ENCODE data around the gene MPP2. TPM values are rescaled to one million over a fixed set of nuclear protein-coding genes. Genes with fewer than 3 reads are reported as not detected.
"Not testable (repeated sequence)": the region's sequence is repeated elsewhere in the genome, so short reads cannot be mapped to it uniquely, and the experiment has no call there.

Gene MPP2
- total RNA-seq = 0.92 and 1.6 TPM in 2 replicates

DNA sequence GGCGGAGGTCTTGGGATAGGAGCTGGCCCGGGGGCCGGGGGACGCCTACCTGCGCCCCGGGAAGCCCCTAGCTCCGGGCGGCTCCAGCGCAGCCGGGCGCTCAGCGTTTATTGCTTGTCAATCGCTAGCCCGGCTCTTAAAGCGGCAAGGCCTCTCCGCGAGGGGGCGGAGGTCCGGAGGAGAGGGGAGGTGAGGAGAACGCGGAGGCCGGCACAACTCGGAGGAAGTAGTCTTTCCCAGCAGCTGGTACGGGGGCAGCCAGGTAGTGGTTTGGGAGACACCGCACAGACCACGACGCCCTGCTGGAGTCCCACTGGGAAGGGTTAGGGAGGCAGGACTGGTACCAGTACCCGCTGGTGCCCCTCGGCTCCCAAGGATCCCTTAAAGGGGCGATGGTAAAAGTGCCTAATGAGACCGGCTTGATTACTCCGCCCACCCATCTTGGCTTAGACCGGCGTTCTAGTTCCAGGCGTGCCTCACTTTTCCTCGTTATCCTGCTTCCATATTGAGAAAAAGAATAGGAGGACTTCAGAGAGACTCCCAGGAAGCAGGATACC lies at the start of gene MPP2:
Gene MPP2 (minus strand): TSS at position 112 of the 557 bp plus-strand sequence. CDS start 3,076 bp downstream, outside the sequence.
- no peak for DNase-seq (ENCODE audit: low read depth, low spot score)

GRCh38 chr17:43956222-43956621 lies 48.9 kb upstream of the MPP2 start:
- DNase-seq (ENCODE audit: low read depth, low spot score) = no peak

DNA sequence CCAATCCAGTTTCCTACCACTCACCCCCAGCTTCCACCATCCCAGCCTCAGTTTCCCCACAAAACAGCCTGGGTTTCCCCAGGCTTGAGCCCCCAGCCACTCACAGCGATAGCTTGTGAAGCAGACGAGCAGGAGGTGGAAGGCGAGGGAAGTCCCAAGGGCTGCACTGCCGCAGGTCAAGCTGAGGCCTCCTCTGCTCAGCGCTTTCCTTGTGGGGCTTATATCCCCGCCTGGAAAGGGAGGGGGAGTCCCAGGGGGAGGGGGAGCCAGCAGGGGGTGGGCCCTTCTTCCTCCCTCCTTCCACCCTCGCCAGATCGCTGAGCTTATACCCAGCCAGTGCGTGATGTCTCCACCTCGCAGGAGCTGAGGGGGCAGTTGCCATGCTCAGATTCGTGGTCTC lies 46.4 kb upstream of the MPP2 start, which contains the start of gene PYY:
Gene PYY (minus strand): TSS at position 195 of the 400 bp plus-strand sequence. CDS start 457 bp downstream, outside the sequence.
- no peak for DNase-seq (ENCODE audit: low read depth, low spot score)

DNA sequence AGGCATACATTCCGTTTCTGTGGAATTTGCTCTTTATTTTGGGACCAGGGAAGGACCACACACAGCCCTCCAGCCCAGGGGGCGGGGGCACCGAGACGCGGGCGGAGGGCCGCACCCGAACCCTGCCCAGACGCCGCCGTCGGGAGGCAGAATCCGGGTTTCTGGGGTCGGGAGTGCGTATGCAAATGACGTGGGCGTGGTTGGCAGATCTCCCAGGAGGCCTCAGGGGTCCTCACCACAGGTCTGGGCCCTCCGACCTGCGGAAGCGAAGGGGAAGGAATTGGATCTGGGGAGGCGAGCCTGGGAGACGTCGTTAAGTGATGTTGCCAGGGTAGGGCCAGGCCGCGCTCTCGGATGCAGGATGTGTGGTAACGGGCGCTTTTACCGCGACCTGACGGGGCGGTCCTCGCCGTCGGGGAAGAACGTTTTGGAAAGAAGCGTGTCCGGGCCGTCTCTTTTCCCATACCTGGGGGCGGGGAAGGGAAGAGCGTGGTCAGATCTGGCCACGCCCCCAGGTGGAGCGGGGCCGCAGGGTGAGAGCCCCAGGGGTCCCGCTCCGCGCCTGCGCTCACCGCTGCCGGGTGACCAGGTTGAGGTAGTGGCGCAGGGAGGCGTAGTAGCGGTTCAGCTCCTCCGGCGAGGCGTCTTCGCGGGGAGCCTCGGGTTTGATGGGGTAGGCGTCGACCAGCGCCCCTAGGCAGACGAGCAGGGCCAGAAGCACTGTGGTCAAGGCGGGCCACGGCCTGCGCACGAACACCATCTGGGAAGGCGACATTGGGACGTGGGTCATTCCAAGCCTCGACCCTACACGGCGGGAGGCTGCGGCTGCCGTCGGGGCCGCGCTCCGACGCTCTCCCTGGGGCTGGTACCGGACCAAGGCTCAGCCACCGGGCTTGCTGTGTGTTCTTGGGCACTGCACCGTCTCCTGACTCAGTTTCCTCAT lies 45.7 kb upstream of the MPP2 start:
- DNase-seq (ENCODE audit: low read depth, low spot score) = no peak

GRCh38 chr17:43952351-43952723 lies 45.0 kb upstream of the MPP2 start:
- DNase-seq (ENCODE audit: low read depth, low spot score) = no peak

DNA sequence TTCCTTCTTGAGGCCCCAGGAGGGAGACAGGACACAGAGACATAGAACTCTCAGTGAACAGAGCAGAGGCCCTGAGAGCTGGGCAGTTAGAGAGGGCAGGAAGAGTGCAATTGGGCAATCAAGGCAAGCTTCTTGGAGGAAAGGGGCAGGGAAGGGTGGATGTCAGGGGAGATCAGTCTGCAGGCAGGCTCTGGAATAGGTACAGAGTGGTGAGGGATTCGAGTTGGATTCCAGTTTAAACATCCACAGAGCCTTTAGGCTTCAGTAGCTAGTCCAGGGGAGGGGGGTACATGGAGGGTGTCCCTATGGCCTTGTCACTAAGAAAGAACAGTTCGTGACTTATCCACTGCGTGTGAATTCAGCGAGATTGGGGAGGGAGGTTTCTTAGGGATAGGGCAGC lies 44.4 kb upstream of the MPP2 start:
- DNase-seq (ENCODE audit: low read depth, low spot score) = no peak

DNA sequence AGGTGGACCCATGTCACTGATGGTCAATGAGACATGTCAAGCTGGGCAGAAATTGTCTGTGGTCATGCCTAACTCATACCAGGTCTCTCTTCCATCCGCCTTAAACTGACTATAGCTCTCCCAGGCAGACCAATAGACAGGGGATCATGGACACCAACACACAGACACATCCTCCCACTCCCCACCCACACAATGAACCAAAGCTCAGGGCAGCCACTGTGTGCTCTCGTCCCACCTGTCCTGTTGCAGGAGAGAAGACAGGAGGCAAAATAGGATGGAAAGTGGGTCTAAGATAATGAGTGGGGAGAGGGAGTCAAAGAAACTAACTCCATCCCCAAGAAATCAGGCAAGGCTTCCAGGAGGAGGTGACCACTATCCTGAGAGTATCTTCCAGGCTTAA lies 43.2 kb upstream of the MPP2 start:
- no peak for DNase-seq (ENCODE audit: low read depth, low spot score)

- DNase-seq (ENCODE audit: low read depth, low spot score) = no peak
These were observed 42.4 kb upstream of the MPP2 start for GRCh38 chr17:43949781-43950180.

- DNase-seq (ENCODE audit: low read depth, low spot score) = no peak
These were observed 39.4 kb upstream of the MPP2 start for GRCh38 chr17:43946781-43947180.

DNA sequence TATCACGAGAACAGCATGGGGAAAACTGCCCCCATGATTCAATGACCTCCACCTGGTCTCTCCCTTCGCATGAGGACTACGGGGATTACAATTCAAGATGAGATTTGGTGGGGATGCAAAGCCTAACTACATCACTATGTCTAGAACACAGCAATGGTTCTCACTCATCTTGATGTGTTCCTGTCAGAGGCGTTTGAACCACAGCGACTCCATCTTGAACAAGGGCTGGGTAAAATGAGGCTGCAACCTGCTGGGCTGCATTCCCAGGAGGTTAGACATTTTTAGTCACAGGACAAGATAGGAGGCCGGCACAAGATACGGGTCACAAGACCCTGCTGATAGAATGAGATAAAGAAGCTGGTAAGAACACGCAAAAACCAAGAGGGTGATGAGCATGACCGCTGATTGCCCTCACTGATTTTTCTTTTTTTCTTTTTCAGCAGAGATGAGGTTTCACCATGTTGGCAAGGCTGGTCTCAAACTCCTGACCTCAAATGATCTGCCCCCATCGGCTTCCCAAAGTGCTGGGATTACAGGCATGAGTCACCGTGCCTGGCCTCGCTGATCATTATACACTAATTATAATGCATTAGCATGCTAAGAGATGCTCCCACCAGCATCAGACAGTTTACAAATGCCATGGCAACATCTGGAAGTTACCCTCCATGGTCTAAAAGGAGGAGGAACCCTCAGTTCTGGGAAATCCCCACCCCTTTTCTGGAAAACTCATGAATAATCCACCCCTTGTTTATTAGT lies 37.9 kb upstream of the MPP2 start:
- no peak for DNase-seq (ENCODE audit: low read depth, low spot score)

GRCh38 chr17:43942051-43942685 lies 34.8 kb upstream of the MPP2 start, which contains the start of gene PPY:
Gene PPY (minus strand): TSS chr17:43942476. CDS start chr17:43941654, 822 bp downstream.
- no peak for DNase-seq (ENCODE audit: low read depth, low spot score)

DNA sequence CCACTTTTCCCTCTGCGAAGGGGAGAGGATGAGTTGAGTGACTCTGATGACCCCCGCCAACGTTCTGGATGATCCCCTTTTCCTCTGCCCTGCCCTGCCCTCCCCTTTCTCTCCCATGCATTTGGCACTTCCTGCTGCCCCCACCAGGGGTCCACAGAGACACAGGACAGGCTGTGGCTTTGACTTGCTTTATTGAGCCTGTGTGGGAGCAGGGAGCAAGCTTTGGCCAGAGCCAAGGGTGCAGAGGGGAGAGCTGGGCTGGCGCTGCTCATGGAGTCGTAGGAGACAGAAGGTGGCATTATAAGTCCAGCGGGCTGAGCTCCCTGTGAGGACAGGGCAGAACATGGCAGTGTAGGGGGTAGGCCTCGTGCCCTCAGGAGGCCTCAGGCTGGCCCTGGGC lies 33.3 kb upstream of the MPP2 start:
- DNase-seq (ENCODE audit: low read depth, low spot score) = no peak

DNA sequence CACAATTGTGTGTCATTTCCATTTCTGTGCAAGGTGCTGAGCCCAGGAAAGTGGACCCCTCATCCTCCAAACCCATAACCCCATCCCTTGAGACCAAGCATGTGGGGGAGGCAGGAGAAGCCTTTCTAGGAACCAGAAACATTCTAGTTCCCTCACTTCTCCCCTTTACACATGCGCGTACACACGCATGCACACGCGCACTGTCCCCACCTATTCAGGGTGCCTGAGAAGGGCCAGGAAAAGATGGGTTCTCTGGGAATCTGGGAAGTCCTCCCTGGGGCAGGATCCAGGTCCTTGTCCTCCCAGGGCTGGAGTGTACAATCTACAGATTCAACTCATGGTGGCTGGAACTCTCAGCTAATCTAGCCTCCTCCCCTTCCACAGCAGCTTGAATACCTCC lies 32.5 kb upstream of the MPP2 start:
- DNase-seq (ENCODE audit: low read depth, low spot score) = no peak

DNA sequence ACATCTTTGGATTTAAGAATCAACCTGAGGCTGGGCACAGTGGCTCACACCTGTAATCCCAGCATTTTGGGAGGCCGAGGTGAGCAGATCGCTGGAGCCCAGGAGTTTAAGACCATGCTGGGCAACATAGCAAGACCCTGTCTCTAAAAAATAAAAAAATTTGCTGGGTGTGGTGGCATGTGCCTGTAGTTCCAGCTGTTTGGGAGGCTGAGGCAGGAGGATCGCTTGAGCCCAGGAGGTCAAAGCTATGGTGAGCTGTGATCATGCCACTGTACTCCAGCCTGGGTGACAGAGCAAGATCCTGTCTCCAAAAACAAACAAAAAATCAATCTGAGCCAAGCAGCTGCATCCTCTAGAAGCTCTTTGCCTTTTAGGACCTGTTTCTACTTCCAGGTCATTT lies 32.1 kb upstream of the MPP2 start:
- not testable (repeated sequence) for DNase-seq (ENCODE audit: low read depth, low spot score)

DNA sequence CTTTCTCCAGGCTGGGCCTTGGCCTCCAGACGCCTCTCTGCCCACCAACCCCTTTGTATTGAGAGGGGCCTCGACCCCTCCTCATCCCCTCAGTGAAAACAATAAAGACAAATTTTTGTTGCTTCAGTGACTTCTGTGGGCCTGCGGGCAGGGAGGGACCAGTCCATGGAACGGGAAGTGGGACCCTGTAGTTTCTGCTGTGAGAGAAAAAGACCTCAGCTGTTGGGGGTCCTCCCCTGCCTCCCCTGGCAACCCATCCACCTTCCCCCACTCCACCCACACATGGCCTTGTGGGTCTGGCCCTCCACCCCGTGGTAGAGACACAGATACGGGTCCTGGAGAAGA lies 31.5 kb upstream of the MPP2 start:
- no peak for DNase-seq (ENCODE audit: low read depth, low spot score)

DNA sequence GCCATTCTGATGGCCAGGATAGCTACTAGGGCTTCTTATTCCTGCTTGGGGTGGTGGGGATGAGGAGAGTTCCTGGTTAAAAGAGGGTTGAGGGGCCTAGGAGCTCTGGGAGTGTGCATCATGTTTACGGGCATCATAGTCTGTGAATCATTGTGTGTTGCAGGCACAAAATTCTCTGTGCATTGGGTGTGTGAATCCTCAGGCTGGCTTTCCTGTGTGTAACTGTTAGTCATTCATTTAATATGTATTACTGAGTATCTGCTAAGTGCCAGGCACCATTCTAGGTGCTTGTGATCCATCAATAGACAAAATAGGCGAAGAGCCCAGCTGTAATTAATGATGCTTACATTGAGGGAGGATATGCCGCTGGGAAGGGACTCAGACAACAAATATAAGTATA lies 29.1 kb upstream of the MPP2 start:
- DNase-seq (ENCODE audit: low read depth, low spot score) = no peak

DNA sequence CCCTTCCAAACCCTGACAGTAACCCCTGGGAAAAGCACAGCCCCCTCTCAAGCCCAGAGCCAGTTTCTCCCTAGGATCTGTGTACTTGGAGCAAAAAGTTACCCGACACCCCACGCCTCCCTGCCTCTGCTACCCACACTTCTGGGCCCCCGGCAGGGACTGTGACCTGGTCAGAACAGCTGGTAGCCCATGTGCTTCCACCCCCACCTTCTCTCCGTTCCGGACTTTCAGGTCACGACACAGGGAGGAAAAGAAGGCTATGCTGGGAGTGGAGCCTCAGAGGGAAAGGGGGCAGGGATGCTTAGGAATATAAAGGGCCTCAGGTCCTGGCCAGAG lies 28.6 kb upstream of the MPP2 start:
- DNase-seq (ENCODE audit: low read depth, low spot score) = no peak

DNA sequence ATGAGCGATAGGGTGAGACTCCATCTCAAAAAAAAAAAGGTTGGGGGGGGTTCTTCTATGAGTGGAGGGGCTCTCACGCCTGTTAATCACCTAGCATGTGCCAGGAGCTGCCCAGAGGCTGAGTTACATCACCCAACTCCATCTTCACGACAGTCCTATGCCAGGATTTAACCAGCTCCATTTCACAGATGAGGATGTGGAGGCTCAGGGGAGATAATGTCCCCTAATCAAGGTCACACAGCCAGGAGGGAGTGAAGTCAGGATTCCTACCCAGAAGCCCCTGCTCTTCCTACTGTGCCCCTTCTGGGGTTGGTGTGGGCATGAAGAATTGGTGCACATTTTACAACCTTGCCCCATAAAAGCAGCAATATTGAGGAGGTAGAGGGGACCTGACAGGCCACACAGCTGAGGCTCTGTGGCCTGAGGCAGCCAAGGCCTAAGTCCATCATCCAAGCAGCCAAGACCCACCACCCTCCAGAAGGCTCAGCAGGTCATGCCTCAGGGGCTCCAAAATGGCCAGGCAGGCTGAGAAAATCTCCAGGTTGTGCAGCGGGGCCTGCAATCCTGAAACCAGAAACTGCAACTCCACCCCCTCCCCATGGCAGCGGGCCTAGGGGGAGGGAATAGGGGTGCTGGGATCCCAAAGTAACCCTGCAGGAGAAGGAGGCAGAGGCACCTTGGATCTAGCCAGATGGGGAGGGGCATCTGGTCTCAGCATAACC lies 28.0 kb upstream of the MPP2 start:
- DNase-seq (ENCODE audit: low read depth, low spot score) = no peak

DNA sequence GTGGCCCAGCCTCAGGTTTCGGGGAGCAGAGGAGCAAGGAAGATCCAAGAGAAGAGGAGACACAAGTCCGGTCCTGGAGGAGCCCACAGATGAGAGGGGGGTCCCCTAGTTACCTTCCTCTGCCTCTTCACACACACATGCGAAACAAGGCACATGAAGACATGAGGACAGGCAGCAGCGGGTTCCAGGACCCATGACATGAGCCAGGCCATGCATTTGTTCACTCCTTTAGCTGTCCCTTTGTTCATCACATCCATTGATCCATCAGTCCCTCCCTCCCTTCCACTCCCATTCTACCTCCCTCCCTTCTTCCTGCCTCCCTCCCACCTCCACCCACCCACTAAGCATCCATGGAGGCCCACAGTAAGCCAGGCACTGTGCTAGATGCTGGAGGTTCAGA lies 25.6 kb upstream of the MPP2 start:
- DNase-seq (ENCODE audit: low read depth, low spot score) = no peak

- no peak for DNase-seq (ENCODE audit: low read depth, low spot score)
These were observed 25.0 kb upstream of the MPP2 start for GRCh38 chr17:43932357-43932756.

GRCh38 chr17:43931062-43931571 lies 23.8 kb upstream of the MPP2 start:
- DNase-seq (ENCODE audit: low read depth, low spot score) = no peak
